ENCODE measurements around the gene DPYSL4.

GRCh38 chr10:132232981-132233380 is 46.2 kb downstream of the DPYSL4 start:
- TF ChIP-seq, protein P1, sequence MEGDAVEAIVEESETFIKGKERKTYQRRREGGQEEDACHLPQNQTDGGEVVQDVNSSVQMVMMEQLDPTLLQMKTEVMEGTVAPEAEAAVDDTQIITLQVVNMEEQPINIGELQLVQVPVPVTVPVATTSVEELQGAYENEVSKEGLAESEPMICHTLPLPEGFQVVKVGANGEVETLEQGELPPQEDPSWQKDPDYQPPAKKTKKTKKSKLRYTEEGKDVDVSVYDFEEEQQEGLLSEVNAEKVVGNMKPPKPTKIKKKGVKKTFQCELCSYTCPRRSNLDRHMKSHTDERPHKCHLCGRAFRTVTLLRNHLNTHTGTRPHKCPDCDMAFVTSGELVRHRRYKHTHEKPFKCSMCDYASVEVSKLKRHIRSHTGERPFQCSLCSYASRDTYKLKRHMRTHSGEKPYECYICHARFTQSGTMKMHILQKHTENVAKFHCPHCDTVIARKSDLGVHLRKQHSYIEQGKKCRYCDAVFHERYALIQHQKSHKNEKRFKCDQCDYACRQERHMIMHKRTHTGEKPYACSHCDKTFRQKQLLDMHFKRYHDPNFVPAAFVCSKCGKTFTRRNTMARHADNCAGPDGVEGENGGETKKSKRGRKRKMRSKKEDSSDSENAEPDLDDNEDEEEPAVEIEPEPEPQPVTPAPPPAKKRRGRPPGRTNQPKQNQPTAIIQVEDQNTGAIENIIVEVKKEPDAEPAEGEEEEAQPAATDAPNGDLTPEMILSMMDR (CRISPR knock-in tag; IDR thresholded peaks at IDR 0.05): no peak
- TF ChIP-seq HNRNPK (IDR thresholded peaks at IDR 0.05; ENCODE audit: low read depth, low read length, poor library complexity, severe bottlenecking): no peak
